GM19043 (cell line): ENCODE measurements around the gene ARHGEF38.

ENCODE experiments used
- ATAC-seq: cut with Tn5 transposase; IDR thresholded peaks from one replicate; pipeline ENCODE4 v1.9.1; 2021; ENCODE audit warnings: low read depth; ENCODE audit not compliant: unreplicated experiment

The ARHGEF38 gene

GRCh38 chr4:105551965-105552746, at the start of gene ARHGEF38:
Gene ARHGEF38 (plus strand): TSS chr4:105552620. CDS start chr4:105552766, 146 bp downstream.
- ATAC-seq: no peak

GRCh38 chr4:105503484-105503883, 48.9 kb upstream of the ARHGEF38 start:
- ATAC-seq: no peak

- no peak for ATAC-seq
Measured at GRCh38 chr4:105504744-105505143, 47.7 kb upstream of the ARHGEF38 start.

GRCh38 chr4:105509291-105509690, 43.1 kb upstream of the ARHGEF38 start:
- peak; percentile 95 for ATAC-seq

- ATAC-seq: peak; percentile 37
Measured at GRCh38 chr4:105509714-105510113, 42.7 kb upstream of the ARHGEF38 start.

- no peak for ATAC-seq
Measured at GRCh38 chr4:105510245-105510644, 42.2 kb upstream of the ARHGEF38 start.

- peak; percentile 89 for ATAC-seq
Measured at GRCh38 chr4:105520819-105521790, 31.3 kb upstream of the ARHGEF38 start.

GRCh38 chr4:105526656-105527055, 25.8 kb upstream of the ARHGEF38 start:
- ATAC-seq: no peak

- ATAC-seq: no peak
Measured at GRCh38 chr4:105527081-105527480, 25.3 kb upstream of the ARHGEF38 start.

GRCh38 chr4:105536601-105537000, 15.8 kb upstream of the ARHGEF38 start:
- no peak for ATAC-seq

GRCh38 chr4:105541420-105541819, 11.0 kb upstream of the ARHGEF38 start:
- no peak for ATAC-seq

GRCh38 chr4:105542039-105542438, 10.4 kb upstream of the ARHGEF38 start:
- ATAC-seq: no peak

GRCh38 chr4:105543346-105543745, 9.1 kb upstream of the ARHGEF38 start:
- no peak for ATAC-seq

- no peak for ATAC-seq
Measured at GRCh38 chr4:105543881-105544280, 8.5 kb upstream of the ARHGEF38 start.

- ATAC-seq: no peak
Measured at GRCh38 chr4:105544520-105545286, 7.7 kb upstream of the ARHGEF38 start.

GRCh38 chr4:105546086-105546485, 6.3 kb upstream of the ARHGEF38 start:
- ATAC-seq: no peak

- ATAC-seq: no peak
Measured at GRCh38 chr4:105547769-105548168, 4.7 kb upstream of the ARHGEF38 start.

- no peak for ATAC-seq
Measured at GRCh38 chr4:105548483-105548882, 3.9 kb upstream of the ARHGEF38 start.

- ATAC-seq: no peak
Measured at GRCh38 chr4:105550641-105551040, 1.8 kb upstream of the ARHGEF38 start.

- ATAC-seq: no peak
Measured at GRCh38 chr4:105555409-105555808, 3.0 kb downstream of the ARHGEF38 start.

GRCh38 chr4:105556206-105556605, 3.8 kb downstream of the ARHGEF38 start:
- no peak for ATAC-seq
